Common myeloid progenitor, CD34-positive (primary cell): ENCODE results near the gene TEX19.
"Not testable (repeated sequence)": the region's sequence is repeated elsewhere in the genome, so short reads cannot be mapped to it uniquely, and the experiment has no call there.

Experiments used
- CTCF ChIA-PET: fragments of 350-600 bp; sonication (Branson Sonifier 250); formaldehyde crosslinking; loops from one replicate; lab custom pipeline; 2021; ENCODE audit warnings: antibody characterized with exemption; lab: Charles Lee
- POLR2A ChIA-PET: fragments of 350-600 bp; sonication (Branson Sonifier 250); formaldehyde crosslinking; loops from one replicate; lab custom pipeline; 2021; ENCODE audit warnings: antibody characterized with exemption; lab: Charles Lee
- DNase-seq, 3 donors: peaks; one replicate each; pipeline versions ENCODE4 v3.0.0 to v3.0.0-alpha.2; 2013
- H3K27ac ChIP-seq, 2 experiments: 1 replicate in 1 of 2; 2 replicates in 1 of 2; pipeline ENCODE4 v1.7.0; 2013; ENCODE audit warnings: inconsistent platforms in 2 of 2, low read length in 2 of 2, mild to moderate bottlenecking in 2 of 2, low read depth in 1 of 2, moderate library complexity in 1 of 2; ENCODE audit not compliant: severe bottlenecking in 2 of 2, insufficient read depth in 1 of 2, poor library complexity in 1 of 2
- H3K27me3 ChIP-seq, 5 experiments: replicated peaks in 2 of 5; 1 replicate in 3 of 5; 2 replicates in 2 of 5; pipeline versions ENCODE4 v1.6.1 to v1.7.0; 2013; ENCODE audit warnings: low read length in 4 of 5, mild to moderate bottlenecking in 2 of 5, moderate library complexity in 2 of 5, inconsistent platforms in 1 of 5; ENCODE audit not compliant: insufficient read depth in 5 of 5, control insufficient read depth in 4 of 5
- H3K36me3 ChIP-seq, 4 experiments: 1 replicate in 2 of 4; 2 replicates in 2 of 4; pipeline versions ENCODE4 v1.6.1 to v1.7.0; 2013; ENCODE audit warnings: low read length in 3 of 4, control low read depth in 1 of 4, mild to moderate bottlenecking in 1 of 4; ENCODE audit not compliant: control insufficient read depth in 4 of 4, insufficient read depth in 4 of 4
- H3K4me1 ChIP-seq, 4 experiments: 1 replicate in 3 of 4; 2 replicates in 1 of 4; pipeline versions ENCODE4 v1.6.1 to v1.7.1; 2013; ENCODE audit warnings: low read length in 3 of 4, mild to moderate bottlenecking in 3 of 4, control low read depth in 1 of 4, inconsistent platforms in 1 of 4, moderate library complexity in 1 of 4; ENCODE audit not compliant: control insufficient read depth in 4 of 4, insufficient read depth in 4 of 4; ENCODE audit errors: control extremely low read depth in 1 of 4
- H3K4me3 ChIP-seq, 7 experiments: 1 replicate in 4 of 7; 2 replicates in 3 of 7; pipeline versions ENCODE4 v1.5.1 to v1.7.0; 2013; ENCODE audit warnings: mild to moderate bottlenecking in 7 of 7, low read length in 6 of 7, moderate library complexity in 6 of 7, inconsistent platforms in 2 of 7, low read depth in 2 of 7, control low read depth in 1 of 7; ENCODE audit not compliant: insufficient read depth in 4 of 7, control insufficient read depth in 1 of 7; ENCODE audit errors: extremely low read depth in 1 of 7
- H3K9me3 ChIP-seq, 5 experiments: 1 replicate in 4 of 5; 2 replicates in 1 of 5; pipeline versions ENCODE4 v1.6.1 to v1.7.1; 2013; ENCODE audit warnings: low read length in 4 of 5, mild to moderate bottlenecking in 2 of 5, inconsistent platforms in 1 of 5, low read depth in 1 of 5, moderate library complexity in 1 of 5; ENCODE audit not compliant: control insufficient read depth in 4 of 5, insufficient read depth in 2 of 5; ENCODE audit errors: control extremely low read depth in 1 of 5
- WGBS: methylation state at CpG from one replicate; pipeline ENCODE4 v1.1.5; 2013; ENCODE audit not compliant: insufficient coverage; 5-methylcytosine and 5-hydroxymethylcytosine counted together

TEX19 gene

DNA sequence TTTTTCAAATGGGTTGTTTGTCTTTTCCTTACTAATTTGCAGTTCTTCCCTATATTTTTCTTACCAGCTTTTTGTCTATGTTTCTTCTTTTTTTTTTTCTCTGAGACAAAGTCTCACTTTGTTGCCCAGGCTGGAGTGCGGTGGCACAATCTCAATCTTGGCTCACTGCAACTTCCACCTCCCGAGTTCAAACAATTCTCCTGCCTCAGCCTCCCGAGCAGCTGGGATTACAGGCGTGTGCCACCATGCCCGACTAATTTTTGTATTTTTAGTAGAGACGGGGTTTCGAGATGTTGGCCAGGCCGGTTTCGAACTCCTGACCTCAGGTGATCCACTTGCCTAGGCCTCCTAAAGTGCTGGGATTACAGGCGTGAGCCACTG is 14.0 kb downstream of the TEX19 start:
- H3K36me3 ChIP-seq, POLR2A ChIA-PET, H3K4me3 ChIP-seq, DNase-seq, H3K27ac ChIP-seq, H3K9me3 ChIP-seq: not testable (repeated sequence)
- WGBS = 94% methylated on average over 3 of the region's 10 CpGs
- Histone ChIP-seq H3K4me1 (peaks cover 0 to 33% (median 25%) of the 10 kb centered on the region in 4 experiments), H3K27me3 (peaks cover 10 to 81% (median 40%) of the 10 kb centered on the region in 5 experiments)
- CTCF ChIA-PET = interaction anchor here (0.7 kb wide), 1 partner anchor 26 kb away, joined by 3 read pairs; no protein-coding TSS in a partner anchor

DNA sequence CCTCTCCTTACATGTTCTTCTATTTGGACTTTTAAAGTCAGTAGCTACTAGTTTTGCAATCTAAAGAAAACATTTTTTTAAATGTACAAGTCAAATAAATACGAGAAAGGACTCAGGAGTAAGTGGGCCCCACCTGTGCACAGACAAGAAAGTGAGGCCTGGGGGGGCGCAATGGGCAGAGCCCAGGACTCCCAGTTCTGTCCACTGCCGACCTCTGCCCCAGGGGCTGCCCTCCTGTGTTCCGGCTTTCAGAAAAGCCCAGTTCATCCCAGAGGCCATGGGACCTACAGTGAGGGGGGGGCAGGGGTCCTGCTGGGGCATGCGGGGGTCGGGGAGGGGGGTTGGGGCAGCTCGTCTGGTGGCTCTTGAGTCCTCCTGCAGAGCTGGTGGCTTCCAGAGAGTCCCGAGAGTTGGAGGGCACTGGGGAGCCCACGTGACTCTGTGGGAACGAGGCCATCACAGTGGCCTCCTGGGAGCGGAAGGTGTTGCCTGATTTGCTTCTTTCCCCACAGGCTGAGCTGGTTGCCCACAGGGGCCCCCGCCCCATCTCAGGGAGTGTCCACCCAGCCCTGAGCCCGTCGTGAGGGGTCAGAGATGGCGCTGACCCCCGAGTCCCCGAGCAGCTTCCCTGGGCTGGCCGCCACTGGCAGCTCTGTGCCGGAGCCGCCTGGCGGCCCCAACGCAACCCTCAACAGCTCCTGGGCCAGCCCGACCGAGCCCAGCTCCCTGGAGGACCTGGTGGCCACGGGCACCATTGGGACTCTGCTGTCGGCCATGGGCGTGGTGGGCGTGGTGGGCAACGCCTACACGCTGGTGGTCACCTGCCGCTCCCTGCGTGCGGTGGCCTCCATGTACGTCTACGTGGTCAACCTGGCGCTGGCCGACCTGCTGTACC is 14.9 kb downstream of the TEX19 start:
- WGBS = 88% methylated on average over 34 of the region's 37 CpGs
- CTCF ChIA-PET = no interaction called here
- peaks cover 0 to 33% (median 25%) of the 10 kb centered on the region in 4 experiments for H3K4me1 ChIP-seq

DNA sequence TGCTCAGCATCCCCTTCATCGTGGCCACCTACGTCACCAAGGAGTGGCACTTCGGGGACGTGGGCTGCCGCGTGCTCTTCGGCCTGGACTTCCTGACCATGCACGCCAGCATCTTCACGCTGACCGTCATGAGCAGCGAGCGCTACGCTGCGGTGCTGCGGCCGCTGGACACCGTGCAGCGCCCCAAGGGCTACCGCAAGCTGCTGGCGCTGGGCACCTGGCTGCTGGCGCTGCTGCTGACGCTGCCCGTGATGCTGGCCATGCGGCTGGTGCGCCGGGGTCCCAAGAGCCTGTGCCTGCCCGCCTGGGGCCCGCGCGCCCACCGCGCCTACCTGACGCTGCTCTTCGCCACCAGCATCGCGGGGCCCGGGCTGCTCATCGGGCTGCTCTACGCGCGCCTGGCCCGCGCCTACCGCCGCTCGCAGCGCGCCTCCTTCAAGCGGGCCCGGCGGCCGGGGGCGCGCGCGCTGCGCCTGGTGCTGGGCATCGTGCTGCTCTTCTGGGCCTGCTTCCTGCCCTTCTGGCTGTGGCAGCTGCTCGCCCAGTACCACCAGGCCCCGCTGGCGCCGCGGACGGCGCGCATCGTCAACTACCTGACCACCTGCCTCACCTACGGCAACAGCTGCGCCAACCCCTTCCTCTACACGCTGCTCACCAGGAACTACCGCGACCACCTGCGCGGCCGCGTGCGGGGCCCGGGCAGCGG is 15.7 kb downstream of the TEX19 start:
- Histone ChIP-seq H3K9me3 (no peaks in the 10 kb centered on the region), H3K4me1 (peaks cover 0 to 33% (median 25%) of the 10 kb centered on the region in 4 experiments), H3K36me3 (no peaks in the 10 kb centered on the region), H3K27ac (no peak overlapping the region), H3K27me3 (peaks cover 6 to 86% (median 37%) of the 10 kb centered on the region in 5 experiments), H3K4me3 (peak overlapping the region in 1 of 7 experiments; percentile 19)
- 38% methylated on average over 60 of the region's 79 CpGs for WGBS
- ChIA-PET POLR2A (no interaction called here), CTCF (interaction anchor here (1.4 kb wide), 1 partner anchor 24 kb away, joined by 5 read pairs; no protein-coding TSS in a partner anchor)
- DNase-seq = peak in 2 of 3 donors; percentile 33 to 43

More for the DNA sequence above, 14.9 kb downstream of the TEX19 start:
- POLR2A ChIA-PET = no interaction called here
- no peak for DNase-seq
- H3K36me3 ChIP-seq = no peaks in the 10 kb centered on the region
- no peak overlapping the region for H3K4me3 ChIP-seq
- peaks cover 10 to 86% (median 43%) of the 10 kb centered on the region in 5 experiments for H3K27me3 ChIP-seq
- no peaks in the 10 kb centered on the region for H3K9me3 ChIP-seq
- H3K27ac ChIP-seq = no peak overlapping the region

DNA sequence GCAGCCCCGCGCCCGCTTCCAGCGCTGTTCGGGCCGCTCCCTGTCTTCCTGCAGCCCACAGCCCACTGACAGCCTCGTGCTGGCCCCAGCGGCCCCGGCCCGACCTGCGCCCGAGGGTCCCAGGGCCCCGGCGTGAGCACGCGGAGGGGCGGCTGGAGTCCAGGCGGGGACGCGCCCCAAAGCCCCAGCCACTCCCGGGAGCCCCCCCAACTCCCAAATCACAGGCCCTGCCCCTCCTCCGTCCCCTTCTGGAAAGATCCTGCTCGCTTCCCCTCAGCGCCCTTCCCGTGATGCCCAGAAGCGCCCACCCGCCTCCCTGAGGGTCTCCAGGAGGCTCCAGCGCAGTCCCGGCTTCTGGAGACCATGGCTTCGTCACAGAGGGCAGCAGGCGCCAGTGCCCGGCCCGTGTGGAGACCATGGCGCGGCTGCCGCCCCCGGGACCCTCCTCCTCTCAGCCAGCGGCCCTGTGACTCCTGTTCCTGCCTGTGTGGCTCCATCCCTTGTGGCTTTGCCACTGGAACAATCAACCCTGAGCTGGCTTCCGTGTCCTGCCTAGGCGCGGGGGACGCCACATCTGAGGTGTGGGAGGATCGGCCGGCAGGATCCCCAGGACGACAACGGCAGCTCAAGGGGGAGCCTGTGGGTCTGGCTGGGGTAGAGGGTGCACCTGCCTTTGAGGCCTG is 16.5 kb downstream of the TEX19 start:
- CTCF ChIA-PET = interaction anchor here (1.4 kb wide), 1 partner anchor 24 kb away, joined by 5 read pairs; no protein-coding TSS in a partner anchor
- POLR2A ChIA-PET = no interaction called here
- WGBS = 70% methylated on average over 30 of the region's 46 CpGs
- peaks cover 0 to 30% (median 24%) of the 10 kb centered on the region in 4 experiments for H3K4me1 ChIP-seq
- peak overlapping the region in 1 of 7 experiments; percentile 19 for H3K4me3 ChIP-seq
- no peaks in the 10 kb centered on the region for H3K36me3 ChIP-seq
- no peak for DNase-seq
- H3K9me3 ChIP-seq = no peaks in the 10 kb centered on the region
- H3K27me3 ChIP-seq = peaks cover 6 to 85% (median 35%) of the 10 kb centered on the region in 5 experiments
- no peak overlapping the region for H3K27ac ChIP-seq

DNA sequence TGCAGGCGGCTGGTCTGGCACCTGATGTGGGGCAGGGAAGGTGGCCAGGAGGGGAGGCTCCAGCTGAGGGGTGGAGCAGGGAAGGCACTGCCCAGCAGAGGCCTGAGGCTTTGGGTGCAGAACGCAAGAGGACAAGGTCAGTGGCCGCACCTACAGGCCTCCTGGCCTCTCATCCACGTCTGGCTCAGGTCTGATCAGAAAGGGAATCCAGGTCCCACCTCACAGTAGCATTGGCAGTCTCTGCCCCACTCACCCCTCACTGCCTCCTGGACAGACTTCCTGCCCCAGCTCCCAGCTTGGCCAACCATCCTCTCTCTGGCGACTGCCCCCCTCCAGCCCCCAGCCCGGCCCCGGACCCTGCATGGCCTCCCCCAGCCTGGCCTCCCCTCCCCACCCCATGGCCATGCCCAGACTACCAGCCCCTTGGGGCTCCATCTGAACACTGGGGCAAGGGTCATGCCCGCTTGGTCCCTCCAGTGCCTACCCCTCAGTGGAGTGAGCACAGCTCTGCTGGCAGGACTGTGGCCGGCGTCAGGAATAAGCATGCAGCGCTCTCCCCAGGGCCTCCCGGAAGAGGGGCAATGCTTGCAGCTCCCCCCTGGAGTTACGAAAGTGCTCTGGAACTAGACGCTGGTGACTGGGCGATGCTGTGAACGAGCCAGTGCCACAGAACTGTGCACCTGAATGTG is 17.1 kb downstream of the TEX19 start:
- peaks cover 7 to 85% (median 28%) of the 10 kb centered on the region in 5 experiments for H3K27me3 ChIP-seq
- CTCF ChIA-PET = interaction anchor here (1.4 kb wide), 1 partner anchor 25 kb away, joined by 5 read pairs; no protein-coding TSS in a partner anchor
- POLR2A ChIA-PET = no interaction called here

DNA sequence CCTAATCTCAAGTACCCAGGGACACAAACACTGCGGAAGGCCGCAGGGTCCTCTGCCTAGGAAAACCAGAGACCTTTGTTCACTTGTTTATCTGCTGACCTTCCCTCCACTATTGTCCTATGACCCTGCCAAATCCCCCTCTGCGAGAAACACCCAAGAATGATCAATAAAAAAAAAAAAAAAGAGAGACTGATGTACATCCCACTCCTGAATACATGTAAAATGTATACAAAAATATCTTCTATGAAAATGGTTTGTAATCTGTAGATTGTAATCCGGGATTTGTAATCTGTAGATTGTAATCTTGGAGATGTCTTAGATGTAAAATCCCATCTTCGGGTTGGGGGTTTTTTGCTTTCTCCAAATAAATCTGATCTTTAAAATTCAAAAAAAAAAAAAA is 18.2 kb downstream of the TEX19 start:
- peaks cover 0 to 12% (median 9%) of the 10 kb centered on the region in 4 experiments for H3K4me1 ChIP-seq
- H3K4me3 ChIP-seq, H3K9me3 ChIP-seq, CTCF ChIA-PET, DNase-seq, H3K27ac ChIP-seq, H3K36me3 ChIP-seq, POLR2A ChIA-PET: not testable (repeated sequence)
- H3K27me3 ChIP-seq = peaks cover 8 to 78% (median 25%) of the 10 kb centered on the region in 5 experiments
- WGBS = no CpG with 5 or more reads among the region's 5 CpGs

More for the DNA sequence above, 17.1 kb downstream of the TEX19 start:
- no peak for DNase-seq
- Histone ChIP-seq H3K27ac (no peak overlapping the region), H3K9me3 (no peaks in the 10 kb centered on the region), H3K4me3 (no peak overlapping the region), H3K4me1 (peaks cover 0 to 24% (median 18%) of the 10 kb centered on the region in 4 experiments), H3K36me3 (no peaks in the 10 kb centered on the region)
- 87% methylated on average over 12 of the region's 16 CpGs for WGBS
